ENCODE results near the gene POLE4. TPM values are rescaled to one million over a fixed set of nuclear protein-coding genes. Genes with fewer than 3 reads are reported as not detected.

POLE4 gene
- polyA plus RNA-seq, 3 donors, result 35.0 to 345 (median 304) TPM

- H3K4me3 Mint-ChIP-seq, result no peak overlapping the region
- no peaks in the 10 kb centered on the region for H3K79me2 ChIP-seq (ENCODE audit: insufficient read depth, low read length)
- peaks cover 0 to 2% of the 10 kb centered on the region in 2 donors for H3K27me3 ChIP-seq (ENCODE audit: control insufficient read depth in 2 of 2, insufficient read depth in 2 of 2, low read length in 2 of 2)
- H3K9ac ChIP-seq (ENCODE audit: insufficient read depth, low read length, poor library complexity, severe bottlenecking), result no peak overlapping the region
- no peaks in the 10 kb centered on the region for H3K9me3 ChIP-seq (replicated peaks in 1 of 2; ENCODE audit: control insufficient read depth in 1 of 2, insufficient read depth in 1 of 2, low read length in 2 of 2)
- peaks cover 0 to 4% (median 0%) of the 10 kb centered on the region in 3 donors for H3K27me3 Mint-ChIP-seq (ENCODE audit: low read depth in 3 of 3)
- DNase-seq, result no peak
- H3K4me1 Mint-ChIP-seq, result peaks cover 35% of the 10 kb centered on the region
- peaks cover 24 to 25% of the 10 kb centered on the region in 2 donors for H3K4me1 ChIP-seq (ENCODE audit: control insufficient read depth in 1 of 2, insufficient read depth in 2 of 2, low read length in 2 of 2)
- H4K20me1 ChIP-seq (ENCODE audit: insufficient read depth, low read length), result no peaks in the 10 kb centered on the region
- H3K27ac Mint-ChIP-seq, result no peak overlapping the region
- intact Hi-C loops (cut with micrococcal nuclease), result no loop called here
- TF ChIP-seq CTCF (IDR thresholded peaks at IDR 0.05), result no peak
- no peak overlapping the region for H3K4me2 ChIP-seq (replicated peaks; ENCODE audit: extremely low read depth, low read length, poor library complexity, severe bottlenecking)
- H3K27ac ChIP-seq (ENCODE audit: low read depth in 1 of 2, low read length in 2 of 2), result no peak overlapping the region
- H3K9me3 Mint-ChIP-seq, result peaks cover 0 to 6% (median 0%) of the 10 kb centered on the region in 7 donors
- peaks cover 0 to 49% of the 10 kb centered on the region in 2 donors for H3K36me3 Mint-ChIP-seq
- H3K36me3 ChIP-seq (replicated peaks in 1 of 2; ENCODE audit: control insufficient read depth in 1 of 2, insufficient read depth in 2 of 2, low read length in 2 of 2), result no peaks in the 10 kb centered on the region
- H2AFZ ChIP-seq (ENCODE audit: insufficient read depth, low read depth, low read length, poor library complexity, severe bottlenecking), result no peak overlapping the region
- WGBS (ENCODE audit: insufficient coverage), result 73% methylated on average over 5 of the region's 5 CpGs
- no peak overlapping the region for H3K4me3 ChIP-seq (replicated peaks in 1 of 3; ENCODE audit: low read depth in 2 of 3, low read length in 3 of 3)
Measured at GRCh38 chr2:74927621-74928020, 30.8 kb upstream of the POLE4 start.

GRCh38 chr2:74930811-74931486, 27.5 kb upstream of the POLE4 start:
- Mint-ChIP-seq H3K9me3 (peaks cover 0 to 6% (median 0%) of the 10 kb centered on the region in 7 donors), H3K27me3 (ENCODE audit: low read depth in 3 of 3) (peaks cover 0 to 2% (median 0%) of the 10 kb centered on the region in 3 donors), H3K36me3 (peaks cover 0 to 68% of the 10 kb centered on the region in 2 donors), H3K4me3 (no peak overlapping the region), H3K27ac (no peak overlapping the region), H3K4me1 (peaks cover 4% of the 10 kb centered on the region)
- no peak overlapping the region for H2AFZ ChIP-seq (ENCODE audit: insufficient read depth, low read depth, low read length, poor library complexity, severe bottlenecking)
- H3K79me2 ChIP-seq (ENCODE audit: insufficient read depth, low read length), result no peaks in the 10 kb centered on the region
- H3K4me2 ChIP-seq (replicated peaks; ENCODE audit: extremely low read depth, low read length, poor library complexity, severe bottlenecking), result no peak overlapping the region
- no peaks in the 10 kb centered on the region for H3K4me1 ChIP-seq (ENCODE audit: control insufficient read depth in 1 of 2, insufficient read depth in 2 of 2, low read length in 2 of 2)
- TF ChIP-seq CTCF (IDR thresholded peaks at IDR 0.05), result no peak
- no peaks in the 10 kb centered on the region for H3K36me3 ChIP-seq (replicated peaks in 1 of 2; ENCODE audit: control insufficient read depth in 1 of 2, insufficient read depth in 2 of 2, low read length in 2 of 2)
- H3K9me3 ChIP-seq (replicated peaks in 1 of 2; ENCODE audit: control insufficient read depth in 1 of 2, insufficient read depth in 1 of 2, low read length in 2 of 2), result no peaks in the 10 kb centered on the region
- no peaks in the 10 kb centered on the region for H4K20me1 ChIP-seq (ENCODE audit: insufficient read depth, low read length)
- DNase-seq, result no peak
- peaks cover 0 to 5% of the 10 kb centered on the region in 2 donors for H3K27me3 ChIP-seq (ENCODE audit: control insufficient read depth in 2 of 2, insufficient read depth in 2 of 2, low read length in 2 of 2)
- H3K27ac ChIP-seq (ENCODE audit: low read depth in 1 of 2, low read length in 2 of 2), result no peak overlapping the region
- no peak overlapping the region for H3K4me3 ChIP-seq (replicated peaks in 1 of 3; ENCODE audit: low read depth in 2 of 3, low read length in 3 of 3)
- H3K9ac ChIP-seq (ENCODE audit: insufficient read depth, low read length, poor library complexity, severe bottlenecking), result no peak overlapping the region
- 78% methylated on average over 3 of the region's 8 CpGs for WGBS (ENCODE audit: insufficient coverage)
- intact Hi-C loops (cut with micrococcal nuclease), result no loop called here
